Measurements from ENCODE around the gene AMPH.
"Not testable (repeated sequence)": the region's sequence is repeated elsewhere in the genome, so short reads cannot be mapped to it uniquely, and the experiment has no call there.

Gene AMPH

GRCh38 chr7:38628630-38629385 lies 2.4 kb downstream of the AMPH start:
- DNase-seq (ENCODE audit: low read depth in 2 of 2), result no peak

- DNase-seq (ENCODE audit: low read depth in 2 of 2), result no peak
Measured at GRCh38 chr7:38625866-38626265, 5.3 kb downstream of the AMPH start.

- no peak for DNase-seq (ENCODE audit: low read depth in 2 of 2)
Measured at GRCh38 chr7:38615665-38616064, 15.5 kb downstream of the AMPH start.

GRCh38 chr7:38607466-38607865 lies 23.7 kb downstream of the AMPH start:
- DNase-seq (ENCODE audit: low read depth in 2 of 2), result no peak

- DNase-seq (ENCODE audit: low read depth in 2 of 2), result no peak
Measured at GRCh38 chr7:38600741-38601140, 30.4 kb downstream of the AMPH start.

- DNase-seq (ENCODE audit: low read depth in 2 of 2), result no peak
Measured at GRCh38 chr7:38594949-38595348, 36.2 kb downstream of the AMPH start.

- DNase-seq (ENCODE audit: low read depth in 2 of 2), result no peak
Measured at GRCh38 chr7:38592737-38593288, 38.4 kb downstream of the AMPH start.

GRCh38 chr7:38585572-38586354 lies 45.4 kb downstream of the AMPH start:
- no peak for DNase-seq (ENCODE audit: low read depth in 2 of 2)

- DNase-seq (ENCODE audit: low read depth in 2 of 2), result no peak
Measured at GRCh38 chr7:38584443-38585210, 46.5 kb downstream of the AMPH start.

GRCh38 chr7:38580485-38580884 lies 50.7 kb downstream of the AMPH start:
- DNase-seq (ENCODE audit: low read depth in 2 of 2), result no peak

- DNase-seq (ENCODE audit: low read depth in 2 of 2), result no peak
Measured at GRCh38 chr7:38574086-38574485, 57.1 kb downstream of the AMPH start.

GRCh38 chr7:38571620-38572019 lies 59.6 kb downstream of the AMPH start:
- DNase-seq (ENCODE audit: low read depth in 2 of 2), result not testable (repeated sequence)

- DNase-seq (ENCODE audit: low read depth in 2 of 2), result no peak
Measured at GRCh38 chr7:38568497-38568896, 62.7 kb downstream of the AMPH start.

- no peak for DNase-seq (ENCODE audit: low read depth in 2 of 2)
Measured at GRCh38 chr7:38565289-38565688, 65.9 kb downstream of the AMPH start.

- no peak for DNase-seq (ENCODE audit: low read depth in 2 of 2)
Measured at GRCh38 chr7:38563741-38564140, 67.4 kb downstream of the AMPH start.

- no peak for DNase-seq (ENCODE audit: low read depth in 2 of 2)
Measured at GRCh38 chr7:38561166-38561565, 70.0 kb downstream of the AMPH start.

- DNase-seq (ENCODE audit: low read depth in 2 of 2), result no peak
Measured at GRCh38 chr7:38558761-38559345, 72.3 kb downstream of the AMPH start.

GRCh38 chr7:38554586-38554985 lies 76.6 kb downstream of the AMPH start:
- DNase-seq (ENCODE audit: low read depth in 2 of 2), result no peak

- no peak for DNase-seq (ENCODE audit: low read depth in 2 of 2)
Measured at GRCh38 chr7:38550836-38551235, 80.3 kb downstream of the AMPH start.

GRCh38 chr7:38548605-38549004 lies 82.6 kb downstream of the AMPH start:
- DNase-seq (ENCODE audit: low read depth in 2 of 2), result no peak

GRCh38 chr7:38546763-38547162 lies 84.4 kb downstream of the AMPH start:
- DNase-seq (ENCODE audit: low read depth in 2 of 2), result no peak

GRCh38 chr7:38545977-38546376 lies 85.2 kb downstream of the AMPH start:
- DNase-seq (ENCODE audit: low read depth in 2 of 2), result no peak

All from stimulated activated CD8-positive, alpha-beta memory T cell treated with anti-CD3 and anti-CD28 coated beads, Interleukin-15, amount 100 ng/mL, for 48 hours (primary cell).